Left forelimb (tissue), 1 donor: ENCODE data around the gene GLB1L3.

Experiments used
- DNase-seq: peaks from one replicate; pipeline ENCODE4 v3.0.0-alpha.2; 2018; ENCODE audit warnings: low spot score

GLB1L3 gene

GRCh38 chr11:134363161-134363560, 87.0 kb downstream of the GLB1L3 start:
- no peak for DNase-seq

- no peak for DNase-seq
These were observed 87.4 kb downstream of the GLB1L3 start for GRCh38 chr11:134363592-134363991.

GRCh38 chr11:134364261-134364660, 88.1 kb downstream of the GLB1L3 start:
- DNase-seq: no peak

GRCh38 chr11:134365011-134365925, 89.1 kb downstream of the GLB1L3 start:
- DNase-seq: no peak

- no peak for DNase-seq
These were observed 90.1 kb downstream of the GLB1L3 start for GRCh38 chr11:134366254-134366653.

- DNase-seq: no peak
These were observed 91.6 kb downstream of the GLB1L3 start for GRCh38 chr11:134367781-134368180.
